Measurements from ENCODE around the gene MRPL54. TPM values are rescaled to one million over a fixed set of nuclear protein-coding genes. Genes with fewer than 3 reads are reported as not detected.
"Not testable (repeated sequence)": the region's sequence is repeated elsewhere in the genome, so short reads cannot be mapped to it uniquely, and the experiment has no call there.

Gene MRPL54
- total RNA-seq, 1 donor from 2014 or later, result 34.4 TPM

- H3K36me3 ChIP-seq (ENCODE audit: control insufficient read depth in 3 of 3, insufficient read depth in 3 of 3, low read length in 3 of 3); H3K4me3 ChIP-seq (ENCODE audit: low read length in 3 of 3); H3K27ac ChIP-seq (ENCODE audit: low read depth, low read length); H3K9ac ChIP-seq (ENCODE audit: low read depth in 1 of 3, low read length in 3 of 3); H3K4me1 ChIP-seq (ENCODE audit: control insufficient read depth in 3 of 3, insufficient read depth in 3 of 3, low read length in 3 of 3); H3K9me3 ChIP-seq (ENCODE audit: control insufficient read depth in 3 of 3, low read length in 3 of 3): not testable (repeated sequence)
- H3K27me3 ChIP-seq (ENCODE audit: control insufficient read depth in 3 of 3, insufficient read depth in 3 of 3, low read length in 3 of 3), result peaks cover 0 to 27% (median 17%) of the 10 kb centered on the region in 3 donors
Measured at GRCh38 chr19:3816148-3816547, 53.7 kb downstream of the MRPL54 start.

DNA sequence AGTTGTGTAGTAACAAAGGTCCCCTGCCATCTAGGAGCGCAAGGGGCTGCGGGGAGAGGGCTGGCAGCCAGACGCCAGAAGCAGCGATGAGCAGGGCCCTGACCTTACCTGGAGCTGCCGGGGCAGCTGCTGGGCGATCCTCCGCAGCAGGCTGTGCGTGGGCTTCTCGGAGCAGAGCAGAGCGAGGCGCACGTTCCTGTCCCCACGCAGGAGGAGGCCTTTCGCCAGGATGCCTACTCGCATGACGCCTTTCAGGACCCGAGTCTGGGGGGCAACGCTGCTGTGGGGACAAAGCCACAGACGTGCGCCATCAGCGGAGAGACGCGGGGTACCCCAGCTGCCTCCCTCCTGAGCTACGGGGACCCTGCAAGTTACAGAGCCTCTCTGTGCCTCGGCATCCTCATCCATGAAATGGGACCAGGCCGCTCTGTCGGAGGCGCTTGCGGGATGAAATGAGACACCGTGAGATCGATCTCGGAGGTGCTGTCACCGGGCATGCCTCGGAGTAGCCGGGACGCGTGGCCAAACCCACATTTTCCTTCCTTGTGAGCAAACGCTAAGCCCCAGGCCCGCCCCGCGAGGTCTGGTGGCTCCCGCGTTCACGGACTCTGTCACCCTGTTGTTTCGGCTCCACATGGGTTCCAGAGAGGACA is 54.2 kb downstream of the MRPL54 start:
- Histone ChIP-seq H3K9ac (ENCODE audit: low read depth in 1 of 3, low read length in 3 of 3) (no peak overlapping the region), H3K9me3 (ENCODE audit: control insufficient read depth in 3 of 3, low read length in 3 of 3) (no peaks in the 10 kb centered on the region), H3K27ac (ENCODE audit: low read depth, low read length) (no peak overlapping the region), H3K4me1 (ENCODE audit: control insufficient read depth in 3 of 3, insufficient read depth in 3 of 3, low read length in 3 of 3) (peaks cover 0 to 3% (median 0%) of the 10 kb centered on the region in 3 donors), H3K27me3 (ENCODE audit: control insufficient read depth in 3 of 3, insufficient read depth in 3 of 3, low read length in 3 of 3) (peaks cover 0 to 26% (median 17%) of the 10 kb centered on the region in 3 donors), H3K36me3 (ENCODE audit: control insufficient read depth in 3 of 3, insufficient read depth in 3 of 3, low read length in 3 of 3) (no peaks in the 10 kb centered on the region), H3K4me3 (ENCODE audit: low read length in 3 of 3) (no peak overlapping the region)

Small RNA genes within 50 kb of the gene (small RNA-seq; reads per million reads assigned to genes)
- gene AC005777.1, result not detected

Other genes with a start within 250 kb of the MRPL54 start
- gene TEKTIP1, start 223.5 kb upstream of the MRPL54 start, total RNA-seq, result not detected
- 18.8 TPM for gene MFSD12, start 205.1 kb upstream of the MRPL54 start, total RNA-seq
- 28.7 TPM for gene HMG20B, start 189.7 kb upstream of the MRPL54 start, total RNA-seq
- gene GIPC3, start 177.2 kb upstream of the MRPL54 start, total RNA-seq, result not detected
- under 0.01 TPM for gene TBXA2R, start 155.8 kb upstream of the MRPL54 start, total RNA-seq
- 12.5 TPM for gene CACTIN, start 135.9 kb upstream of the MRPL54 start, total RNA-seq
- gene PIP5K1C, start 62.2 kb upstream of the MRPL54 start, total RNA-seq, result 6.3 TPM
- not detected for gene TJP3, start 54.3 kb upstream of the MRPL54 start, total RNA-seq
- 9.4 TPM for gene APBA3, start 990 bp upstream of the MRPL54 start, total RNA-seq
- not detected for gene RAX2, start 9.5 kb downstream of the MRPL54 start, total RNA-seq
- gene MATK, start 23.7 kb downstream of the MRPL54 start, total RNA-seq, result 0.52 TPM
- gene ZFR2, start 106.4 kb downstream of the MRPL54 start, total RNA-seq, result not detected
- under 0.01 TPM for gene ATCAY, start 118.0 kb downstream of the MRPL54 start, total RNA-seq
- 48.5 TPM for gene NMRK2, start 170.4 kb downstream of the MRPL54 start, total RNA-seq
- gene DAPK3, start 208.4 kb downstream of the MRPL54 start, total RNA-seq, result 63.7 TPM
- 4,276 TPM for gene EEF2, start 222.8 kb downstream of the MRPL54 start, total RNA-seq
- gene PIAS4, start 245.1 kb downstream of the MRPL54 start, total RNA-seq, result 19.3 TPM